PC-3 (cell line): Measurements from ENCODE around the gene MAP2K4. TPM values are rescaled to one million over a fixed set of nuclear protein-coding genes. Genes with fewer than 3 reads are reported as not detected.

Experiments
- ATAC-seq: fragments of 200-7000 bp; cut with Tn5 transposase; 2 replicates; pipeline ENCODE4 v1.9.1; 2020; ENCODE audit warnings: mild to moderate bottlenecking, moderate library complexity
- BruUV-seq: library from RNA; stranded (reverse); fragments of 400-500 nt; replicated peaks from 2 replicates; lab custom pipeline; 2021; lab: Mats Ljungman, UMichigan
- CTCF ChIA-PET: fragments of 300-600 bp; sonication (Branson Sonifier 250); formaldehyde crosslinking; loops from one replicate; lab custom pipeline; 2022; ENCODE audit warnings: antibody characterized with exemption; lab: Charles Lee
- POLR2A ChIA-PET: fragments of 300-600 bp; sonication (Branson Sonifier 250); formaldehyde crosslinking; loops from one replicate; lab custom pipeline; 2022; ENCODE audit warnings: antibody characterized with exemption; ENCODE audit not compliant: unreplicated experiment; lab: Charles Lee
- DNase-seq: peaks from one replicate; pipeline ENCODE4 v3.0.0-alpha.2; 2015
- H2AFZ ChIP-seq: fragments of 300-600 bp; sonication (generic); 2 replicates; pipeline ENCODE4 v1.6.0; 2016; ENCODE audit warnings: antibody characterized with exemption, low read length
- H3F3A ChIP-seq: fragments of 300-600 bp; sonication (generic); one replicate; pipeline ENCODE4 v1.6.0; 2017; ENCODE audit warnings: antibody characterized with exemption, low read length, control low read depth, mild to moderate bottlenecking; ENCODE audit not compliant: unreplicated experiment
- H3K27ac ChIP-seq: fragments of 300-600 bp; sonication (generic); 2 replicates; pipeline ENCODE4 v1.5.1; 2016; ENCODE audit warnings: mild to moderate bottlenecking, low read length
- H3K27me3 ChIP-seq: fragments of 300-600 bp; sonication (generic); 2 replicates; pipeline ENCODE4 v1.6.1; 2016; ENCODE audit warnings: low read length, mixed read lengths
- H3K36me3 ChIP-seq: fragments of 300-600 bp; sonication (generic); 2 replicates; pipeline ENCODE4 v1.6.1; 2016; ENCODE audit warnings: low read depth, mixed run types, low read length, mixed read lengths
- H3K4me1 ChIP-seq: fragments of 300-600 bp; sonication (generic); 2 replicates; pipeline ENCODE4 v1.5.1; 2016; ENCODE audit warnings: low read length; ENCODE audit not compliant: insufficient read depth
- H3K4me2 ChIP-seq: fragments of 300-600 bp; sonication (generic); 2 replicates; pipeline ENCODE4 v1.6.0; 2016; ENCODE audit warnings: low read length
- H3K4me3 ChIP-seq: fragments of 300-600 bp; sonication (generic); 2 replicates; pipeline ENCODE4 v1.5.1; 2016; ENCODE audit warnings: mild to moderate bottlenecking, low read length, mixed read lengths
- H3K79me2 ChIP-seq: fragments of 300-600 bp; sonication (generic); 2 replicates; pipeline ENCODE4 v1.6.1; 2017; ENCODE audit warnings: low read length, mixed read lengths
- H3K9ac ChIP-seq: fragments of 300-600 bp; sonication (generic); 2 replicates; pipeline ENCODE4 v1.6.0; 2016; ENCODE audit warnings: mild to moderate bottlenecking, low read length
- H3K9me2 ChIP-seq: fragments of 300-600 bp; sonication (generic); replicated peaks from 2 replicates; pipeline ENCODE4 v1.6.1; 2016; ENCODE audit warnings: mixed run types, low read length, mixed read lengths
- H3K9me3 ChIP-seq: fragments of 300-600 bp; sonication (generic); 2 replicates; pipeline ENCODE4 v1.6.1; 2016; ENCODE audit warnings: low read length, mixed read lengths
- H4K20me1 ChIP-seq: fragments of 300-600 bp; sonication (generic); 2 replicates; pipeline ENCODE4 v1.6.1; 2016; ENCODE audit warnings: low read length, mixed read lengths
- CTCF ChIP-seq: fragments of 300-600 bp; sonication (generic); conservative IDR thresholded peaks from 2 replicates; pipeline ENCODE4 v1.5.1; 2017; ENCODE audit warnings: antibody characterized with exemption, low read depth, mild to moderate bottlenecking, low read length
- EZH2 ChIP-seq: fragments of 300-600 bp; sonication (generic); IDR thresholded peaks from one replicate; pipeline ENCODE4 v1.6.1; 2017; ENCODE audit warnings: antibody characterized with exemption, mild to moderate bottlenecking, low read length; ENCODE audit not compliant: unreplicated experiment
- EZH2phosphoT487 ChIP-seq: fragments of 300-600 bp; sonication (generic); IDR thresholded peaks from 2 replicates; pipeline ENCODE4 v1.6.1; 2018; ENCODE audit warnings: mild to moderate bottlenecking, antibody characterized with exemption, low read length, borderline replicate concordance
- intact Hi-C: fragments of 100-400 bp; cut with micrococcal nuclease; formaldehyde crosslinking; loops from 2 replicates; pipeline ENCODE4 v1.9.0; 2023
- total RNA-seq: library from RNA; depleted of rRNA; stranded (reverse); fragments of >200 nt; gene quantifications from 2 replicates; pipeline ENCODE4 v1.2.3, GENCODE V29; 2014

Gene MAP2K4
- total RNA-seq, 1 experiment from 2014 or later: 35.5 TPM

GRCh38 chr17:12097326-12097725 is 76.6 kb downstream of the MAP2K4 start:
- Histone ChIP-seq H3K9ac (no peak overlapping the region), H3K79me2 (0 out of 2 replicates have a peak, but pooled peaks cover 6% of the 10 kb centered on the region), H3K27ac (no peak overlapping the region), H3K4me1 (no peaks in the 10 kb centered on the region), H3K36me3 (peaks cover 10% of the 10 kb centered on the region), H3K27me3 (no peaks in the 10 kb centered on the region), H3K9me2 (no peaks in the 10 kb centered on the region), H3K9me3 (no peaks in the 10 kb centered on the region), H3F3A (no peaks in the 10 kb centered on the region), H3K4me2 (no peak overlapping the region), H4K20me1 (no peaks in the 10 kb centered on the region), H3K4me3 (no peak overlapping the region), H2AFZ (no peak overlapping the region)
- POLR2A ChIA-PET: no interaction called here
- no peak for DNase-seq
- intact Hi-C loops: no loop called here
- no peak for ATAC-seq
- CTCF ChIA-PET: no interaction called here
- no TSS peak for BruUV-seq
- TF ChIP-seq CTCF (no peak), EZH2phosphoT487 (no peak), EZH2 (no peak)

GRCh38 chr17:12098568-12098967 is 77.9 kb downstream of the MAP2K4 start:
- Histone ChIP-seq H3K9ac (no peak overlapping the region), H3K79me2 (0 out of 2 replicates have a peak, but pooled peaks cover 6% of the 10 kb centered on the region), H3K27me3 (no peaks in the 10 kb centered on the region), H3K36me3 (peaks cover 10% of the 10 kb centered on the region), H3K9me2 (no peaks in the 10 kb centered on the region), H3K27ac (no peak overlapping the region), H3K4me2 (no peak overlapping the region), H3K4me1 (no peaks in the 10 kb centered on the region), H3K4me3 (no peak overlapping the region), H4K20me1 (no peaks in the 10 kb centered on the region), H2AFZ (no peak overlapping the region), H3K9me3 (no peaks in the 10 kb centered on the region), H3F3A (no peaks in the 10 kb centered on the region)
- no TSS peak for BruUV-seq
- ATAC-seq: no peak
- intact Hi-C loops: no loop called here
- TF ChIP-seq CTCF (no peak), EZH2 (no peak), EZH2phosphoT487 (no peak)
- no peak for DNase-seq
- POLR2A ChIA-PET: no interaction called here
- CTCF ChIA-PET: no interaction called here

GRCh38 chr17:12099412-12099811 is 78.7 kb downstream of the MAP2K4 start:
- intact Hi-C loops: no loop called here
- BruUV-seq: no TSS peak
- Histone ChIP-seq H3K4me2 (no peak overlapping the region), H3K27ac (no peak overlapping the region), H3K36me3 (peaks cover 10% of the 10 kb centered on the region), H3K79me2 (0 out of 2 replicates have a peak, but pooled peaks cover 6% of the 10 kb centered on the region), H3K27me3 (no peaks in the 10 kb centered on the region), H4K20me1 (no peaks in the 10 kb centered on the region), H3K9me3 (no peaks in the 10 kb centered on the region), H3K9ac (no peak overlapping the region), H3K9me2 (no peaks in the 10 kb centered on the region), H3F3A (no peaks in the 10 kb centered on the region), H3K4me1 (no peaks in the 10 kb centered on the region), H3K4me3 (no peak overlapping the region), H2AFZ (no peak overlapping the region)
- ATAC-seq: no peak
- TF ChIP-seq EZH2phosphoT487 (no peak), CTCF (no peak), EZH2 (no peak)
- ChIA-PET POLR2A (no interaction called here), CTCF (no interaction called here)
- DNase-seq: no peak
